WTC11 (cell line): ENCODE data around the gene AK6. TPM values are rescaled to one million over a fixed set of nuclear protein-coding genes. Genes with fewer than 3 reads are reported as not detected.

Source experiments
- ATAC-seq: fragments of 200-7000 bp; cut with Tn5 transposase; 2 replicates; pipeline ENCODE4 v1.10.0; 2021; ENCODE audit warnings: mild to moderate bottlenecking, moderate library complexity
- CTCF ChIA-PET: fragments of 300-600 bp; sonication (Branson Sonifier 250); formaldehyde crosslinking; loops from one replicate; lab custom pipeline; 2021; ENCODE audit warnings: antibody characterized with exemption; lab: Charles Lee
- POLR2A ChIA-PET: fragments of 350-600 bp; sonication (Branson Sonifier 250); formaldehyde crosslinking; loops from one replicate; lab custom pipeline; 2021; ENCODE audit warnings: antibody characterized with exemption; lab: Charles Lee
- DNase-seq: peaks from one replicate; pipeline ENCODE4 v3.0.0; 2021; ENCODE audit warnings: low spot score
- H3K27ac Mint-ChIP-seq: 2 replicates; pipeline ENCODE4 v1.8.0; 2021; ENCODE audit warnings: mixed read lengths
- H3K27me3 Mint-ChIP-seq: 2 replicates; pipeline ENCODE4 v1.8.0; 2021; ENCODE audit warnings: low read depth, mild to moderate bottlenecking, moderate library complexity, mixed read lengths
- H3K36me3 Mint-ChIP-seq: 2 replicates; pipeline ENCODE4 v1.8.0; 2021; ENCODE audit warnings: mixed read lengths
- H3K4me1 Mint-ChIP-seq: 2 replicates; pipeline ENCODE4 v1.8.0; 2022; ENCODE audit warnings: mixed read lengths
- H3K4me3 Mint-ChIP-seq: 2 replicates; pipeline ENCODE4 v1.8.0; 2021; ENCODE audit warnings: mild to moderate bottlenecking, moderate library complexity, mixed read lengths
- H3K9me3 Mint-ChIP-seq: 2 replicates; pipeline ENCODE4 v1.8.0; 2021; ENCODE audit warnings: mixed read lengths
- AFF4 ChIP-seq: sonication (generic); formaldehyde crosslinking; IDR thresholded peaks from 2 replicates; pipeline ENCODE4 v1.8.1; 2023; ENCODE audit warnings: mild to moderate bottlenecking, missing genetic modification reagents, borderline replicate concordance
- ATF6 ChIP-seq: sonication (generic); formaldehyde crosslinking; IDR thresholded peaks from 2 replicates; pipeline ENCODE4 v1.8.1; 2023; ENCODE audit warnings: mild to moderate bottlenecking, missing genetic modification reagents
- CREB1 ChIP-seq: sonication (generic); formaldehyde crosslinking; IDR thresholded peaks from 2 replicates; pipeline ENCODE4 v1.8.0; 2023; ENCODE audit warnings: mild to moderate bottlenecking, missing genetic modification reagents
- ESRRA ChIP-seq: sonication (generic); formaldehyde crosslinking; IDR thresholded peaks from 2 replicates; pipeline ENCODE4 v1.8.1; 2022; ENCODE audit warnings: mild to moderate bottlenecking, missing genetic modification reagents, borderline replicate concordance
- ETV6 ChIP-seq: sonication (generic); formaldehyde crosslinking; IDR thresholded peaks from 2 replicates; pipeline ENCODE4 v1.8.1; 2022; ENCODE audit warnings: mild to moderate bottlenecking, missing genetic modification reagents
- FOXK1 ChIP-seq: sonication (generic); formaldehyde crosslinking; IDR thresholded peaks from 2 replicates; pipeline ENCODE4 v1.8.0; 2022; ENCODE audit warnings: mild to moderate bottlenecking, moderate library complexity, missing genetic modification reagents
- FOXP4 ChIP-seq: sonication (generic); formaldehyde crosslinking; IDR thresholded peaks from 2 replicates; pipeline ENCODE4 v1.8.0; 2022; ENCODE audit warnings: mild to moderate bottlenecking, missing genetic modification reagents
- IRF1 ChIP-seq: sonication (generic); formaldehyde crosslinking; IDR thresholded peaks from 2 replicates; pipeline ENCODE4 v1.8.0; 2023; ENCODE audit warnings: missing genetic modification reagents
- IRF2 ChIP-seq: sonication (generic); formaldehyde crosslinking; IDR thresholded peaks from 2 replicates; pipeline ENCODE4 v1.8.0; 2022; ENCODE audit warnings: low read depth, missing genetic modification reagents, borderline replicate concordance
- MAX ChIP-seq: sonication (generic); formaldehyde crosslinking; IDR thresholded peaks from 2 replicates; pipeline ENCODE4 v1.8.0; 2022; ENCODE audit warnings: mild to moderate bottlenecking, missing genetic modification reagents
- NFYB ChIP-seq: sonication (generic); formaldehyde crosslinking; conservative IDR thresholded peaks from 2 replicates; pipeline ENCODE4 v1.8.0; 2022; ENCODE audit warnings: low read depth, missing genetic modification reagents
- OVOL2 ChIP-seq: fragments of 250-450 bp; sonication (Bioruptor Pico); IDR thresholded peaks from 2 replicates; pipeline ENCODE4 v1.9.0; 2021; ENCODE audit warnings: mild to moderate bottlenecking, borderline replicate concordance
- PRDM15 ChIP-seq: sonication (generic); formaldehyde crosslinking; IDR thresholded peaks from 2 replicates; pipeline ENCODE4 v1.8.0; 2022; ENCODE audit warnings: missing genetic modification reagents
- PRRX2 ChIP-seq: fragments of 250-450 bp; sonication (Bioruptor Pico); IDR thresholded peaks from 2 replicates; pipeline ENCODE4 v1.8.0; 2021; ENCODE audit warnings: mild to moderate bottlenecking
- SOX15 ChIP-seq: fragments of 250-450 bp; sonication (Bioruptor Pico); IDR thresholded peaks from 2 replicates; pipeline ENCODE4 v1.9.0; 2021; ENCODE audit warnings: mild to moderate bottlenecking
- TP53 ChIP-seq: sonication (generic); formaldehyde crosslinking; IDR thresholded peaks from 2 replicates; pipeline ENCODE4 v1.8.1; 2023; ENCODE audit warnings: mild to moderate bottlenecking, missing genetic modification reagents
- ZNF219 ChIP-seq: sonication (generic); formaldehyde crosslinking; IDR thresholded peaks from 2 replicates; pipeline ENCODE4 v1.8.0; 2023; ENCODE audit warnings: missing genetic modification reagents, mild to moderate bottlenecking, borderline replicate concordance
- ZNF396 ChIP-seq: fragments of 250-450 bp; sonication (Bioruptor Pico); IDR thresholded peaks from 2 replicates; pipeline ENCODE4 v1.8.0; 2021; ENCODE audit warnings: mild to moderate bottlenecking, moderate library complexity, borderline replicate concordance
- ZNF416 ChIP-seq: fragments of 250-450 bp; sonication (Bioruptor Pico); IDR thresholded peaks from 2 replicates; pipeline ENCODE4 v1.9.0; 2021; ENCODE audit warnings: mild to moderate bottlenecking, inconsistent platforms
- ZSCAN18 ChIP-seq: fragments of 250-450 bp; sonication (Bioruptor Pico); IDR thresholded peaks from 2 replicates; pipeline ENCODE4 v2.1.2; 2022; ENCODE audit warnings: mild to moderate bottlenecking, moderate library complexity
- total RNA-seq: library from RNA; stranded (reverse); gene quantifications from 3 replicates; pipeline ENCODE4 v1.2.3, GENCODE V29; 2021

AK6 gene
- total RNA-seq, 1 experiment from 2014 or later, result 43.1 TPM

- TF ChIP-seq AFF4 (CRISPR knock-in tag), result no peak
Observed at GRCh38 chr5:69350664-69351063, 18.7 kb downstream of the AK6 start (continued).

- Mint-ChIP-seq H3K27me3 (no peaks in the 10 kb centered on the region), H3K9me3 (peaks cover 4% of the 10 kb centered on the region; the same call in 1 of the 2 replicates), H3K36me3 (no peaks in the 10 kb centered on the region), H3K4me3 (no peak overlapping the region), H3K4me1 (no peaks in the 10 kb centered on the region), H3K27ac (no peak overlapping the region)
- TF ChIP-seq CREB1 (CRISPR knock-in tag), result no peak
- no peak for TF ChIP-seq ETV6 (CRISPR knock-in tag)
- no peak for TF ChIP-seq MAX (CRISPR knock-in tag)
- no peak for TF ChIP-seq PRRX2 (CRISPR knock-in tag)
- no peak for TF ChIP-seq FOXP4
- TF ChIP-seq ZNF396, result no peak
- TF ChIP-seq ZNF416, result no peak
- no peak for TF ChIP-seq IRF1 (CRISPR knock-in tag)
- TF ChIP-seq ESRRA, result no peak
- TF ChIP-seq OVOL2, result no peak
- DNase-seq, result no peak
- ChIA-PET CTCF (no interaction called here), POLR2A (interaction anchor here (0.8 kb wide), 1 partner anchor 153 kb away, joined by 3 read pairs; no protein-coding TSS in a partner anchor)
- ATAC-seq, result no peak
Observed at GRCh38 chr5:69343083-69343482, 26.2 kb downstream of the AK6 start.

GRCh38 chr5:69341520-69342161 lies 27.7 kb downstream of the AK6 start:
- DNase-seq (no peak), ATAC-seq (no peak)
- Mint-ChIP-seq H3K27ac (no peak overlapping the region), H3K27me3 (no peaks in the 10 kb centered on the region), H3K36me3 (no peaks in the 10 kb centered on the region), H3K4me1 (no peaks in the 10 kb centered on the region), H3K9me3 (peaks cover 4% of the 10 kb centered on the region; the same call in 1 of the 2 replicates), H3K4me3 (no peak overlapping the region)
- ChIA-PET CTCF (interaction anchor here (0.6 kb wide), 1 partner anchor 269 kb away, joined by 4 read pairs; no protein-coding TSS in a partner anchor), POLR2A (no interaction called here)
- TF ChIP-seq ZSCAN18, result no peak
- TF ChIP-seq TP53, result no peak
- TF ChIP-seq FOXK1 (CRISPR knock-in tag), result no peak
- TF ChIP-seq PRDM15, result no peak
- no peak for TF ChIP-seq SOX15 (CRISPR knock-in tag)
- no peak for TF ChIP-seq ZNF219 (CRISPR knock-in tag)
- no peak for TF ChIP-seq IRF2 (CRISPR knock-in tag)
- TF ChIP-seq ATF6 (CRISPR knock-in tag), result no peak
- no peak for TF ChIP-seq NFYB (CRISPR knock-in tag)
